Measurements from ENCODE around the gene LRRC74B.

GRCh38 chr22:21087119-21087518, 41.4 kb downstream of the LRRC74B start:
- TF ChIP-seq CTBP1 (IDR thresholded peaks at IDR 0.05; ENCODE audit: borderline replicate concordance) (no peak), SP1 (IDR thresholded peaks at IDR 0.05) (no peak), ZNF384 (IDR thresholded peaks at IDR 0.05) (no peak), ELF4 (IDR thresholded peaks at IDR 0.05) (no peak), ARNT (IDR thresholded peaks at IDR 0.05) (no peak), TARDBP (IDR thresholded peaks at IDR 0.05) (no peak), FOXK2 (IDR thresholded peaks at IDR 0.05) (no peak), NFRKB (IDR thresholded peaks at IDR 0.05) (no peak), PKNOX1 (IDR thresholded peaks at IDR 0.05) (no peak), SUZ12 (IDR thresholded peaks at IDR 0.05) (no peak), LEF1 (IDR thresholded peaks at IDR 0.05; ENCODE audit: borderline replicate concordance) (no peak), FOXM1 (IDR thresholded peaks at IDR 0.05; ENCODE audit: borderline replicate concordance) (no peak), FOXA1 (IDR thresholded peaks at IDR 0.05) (no peak)

Measured in HEK293T (cell line).